Sigmoid colon (tissue), 4 donors: ENCODE measurements around the gene CHIT1.

Experiments
- POLR2A ChIP-seq, 2 donors: fragments of 450-650 bp; IDR thresholded peaks; one replicate each; pipeline ENCODE4 v1.6.1; 2016; ENCODE audit warnings: antibody characterized with exemption in 2 of 2, mild to moderate bottlenecking in 2 of 2, moderate library complexity in 2 of 2
- POLR2AphosphoS5 ChIP-seq, 4 donors: sonication (generic); formaldehyde crosslinking; IDR thresholded peaks; one replicate each; pipeline ENCODE4 v1.6.1; 2017; ENCODE audit warnings: antibody characterized with exemption in 4 of 4
- TF ChIP-seq, protein P1 (sequence below), 4 experiments: fragments of 450-650 bp in 3 of 4; fragments of 200-600 bp in 1 of 4; IDR thresholded peaks; one replicate each; pipeline ENCODE4 v1.5.1; 2016 to 2019; ENCODE audit warnings: antibody characterized with exemption in 4 of 4, mild to moderate bottlenecking in 3 of 4, moderate library complexity in 2 of 4

DNA sequence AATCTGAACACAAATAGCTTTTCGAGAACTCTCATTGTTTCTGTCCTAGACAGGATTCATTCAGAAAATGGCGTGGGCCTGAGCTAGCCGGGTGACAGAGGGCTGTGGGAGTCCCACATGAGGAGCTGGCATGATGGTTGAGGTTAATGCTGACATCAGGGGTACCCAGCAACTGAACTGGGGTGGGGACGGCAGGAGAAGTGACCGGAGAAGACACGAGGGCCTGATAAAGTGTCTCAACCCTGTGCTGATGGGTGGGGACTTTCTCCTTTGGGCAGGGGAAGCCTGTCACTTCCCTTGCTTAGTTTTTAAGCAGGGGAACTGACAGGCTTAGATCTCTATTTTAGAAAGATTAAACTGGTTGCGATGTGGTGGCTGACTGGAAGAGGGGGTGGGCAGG lies 14.6 kb downstream of the CHIT1 start:
- TF ChIP-seq, protein P1, sequence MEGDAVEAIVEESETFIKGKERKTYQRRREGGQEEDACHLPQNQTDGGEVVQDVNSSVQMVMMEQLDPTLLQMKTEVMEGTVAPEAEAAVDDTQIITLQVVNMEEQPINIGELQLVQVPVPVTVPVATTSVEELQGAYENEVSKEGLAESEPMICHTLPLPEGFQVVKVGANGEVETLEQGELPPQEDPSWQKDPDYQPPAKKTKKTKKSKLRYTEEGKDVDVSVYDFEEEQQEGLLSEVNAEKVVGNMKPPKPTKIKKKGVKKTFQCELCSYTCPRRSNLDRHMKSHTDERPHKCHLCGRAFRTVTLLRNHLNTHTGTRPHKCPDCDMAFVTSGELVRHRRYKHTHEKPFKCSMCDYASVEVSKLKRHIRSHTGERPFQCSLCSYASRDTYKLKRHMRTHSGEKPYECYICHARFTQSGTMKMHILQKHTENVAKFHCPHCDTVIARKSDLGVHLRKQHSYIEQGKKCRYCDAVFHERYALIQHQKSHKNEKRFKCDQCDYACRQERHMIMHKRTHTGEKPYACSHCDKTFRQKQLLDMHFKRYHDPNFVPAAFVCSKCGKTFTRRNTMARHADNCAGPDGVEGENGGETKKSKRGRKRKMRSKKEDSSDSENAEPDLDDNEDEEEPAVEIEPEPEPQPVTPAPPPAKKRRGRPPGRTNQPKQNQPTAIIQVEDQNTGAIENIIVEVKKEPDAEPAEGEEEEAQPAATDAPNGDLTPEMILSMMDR (IDR thresholded peaks at IDR 0.05), result no peak
- no peak for TF ChIP-seq POLR2AphosphoS5 (IDR thresholded peaks at IDR 0.05)
- TF ChIP-seq POLR2A (IDR thresholded peaks at IDR 0.05), result no peak
